Ovary (tissue), 9 donors: Measurements from ENCODE around the gene FAM131A. TPM values are rescaled to one million over a fixed set of nuclear protein-coding genes. Genes with fewer than 3 reads are reported as not detected.
A peak's percentile ranks its signal among the peaks of the same experiment; 100 is the strongest.

Source experiments
- DNase-seq, 5 donors: peaks; one replicate each; pipeline ENCODE4 v3.0.0-alpha.2; 2019 to 2020
- H3K27ac ChIP-seq, 2 donors: fragments of 200-600 bp; one replicate each; pipeline versions ENCODE4 v1.5.1 to v1.8.0; 2019 to 2022
- H3K27me3 ChIP-seq: fragments of 200-600 bp; one replicate; pipeline ENCODE4 v1.8.0; 2022
- H3K36me3 ChIP-seq: fragments of 200-600 bp; sonication (generic); one replicate; pipeline ENCODE4 v1.5.1; 2019
- H3K4me1 ChIP-seq: one replicate; pipeline ENCODE4 v1.8.1; 2013; ENCODE audit warnings: mild to moderate bottlenecking, moderate library complexity; ENCODE audit not compliant: insufficient read depth
- H3K4me3 ChIP-seq: fragments of 200-600 bp; sonication (generic); one replicate; pipeline ENCODE4 v1.5.1; 2017
- H3K9me3 ChIP-seq, 2 donors: fragments of 200-600 bp in 1 of 2; sonication (generic) in 1 of 2; one replicate each; pipeline versions ENCODE4 v1.5.1 to v1.8.1; 2013 to 2019; ENCODE audit warnings: mild to moderate bottlenecking in 1 of 2, moderate library complexity in 1 of 2
- CTCF ChIP-seq, 3 donors: fragments of 450-650 bp in 2 of 3; fragments of 200-600 bp in 1 of 3; IDR thresholded peaks; one replicate each; pipeline versions ENCODE4 v1.5.1 to v1.8.0; 2016 to 2022; ENCODE audit warnings: antibody characterized with exemption in 3 of 3, mild to moderate bottlenecking in 1 of 3
- EP300 ChIP-seq: sonication (generic); formaldehyde crosslinking; IDR thresholded peaks from one replicate; pipeline ENCODE4 v1.6.1; 2017; ENCODE audit warnings: antibody characterized with exemption
- POLR2A ChIP-seq: fragments of 450-650 bp; IDR thresholded peaks from one replicate; pipeline ENCODE4 v1.6.1; 2017; ENCODE audit warnings: antibody characterized with exemption, mild to moderate bottlenecking, moderate library complexity
- WGBS, 3 donors: extraction: QIAGEN DNeasy Blood & Tissue Kit in 1 of 3; methylation state at CpG; one replicate each; pipeline versions ENCODE4 v1.1.5 to v1.1.7; 2013 to 2017; 5-methylcytosine and 5-hydroxymethylcytosine counted together
- intact Hi-C, 4 donors: fragments of 100-400 bp; cut with DNase I; formaldehyde crosslinking; loops; one replicate each; pipeline versions ENCODE4 v1.11.0 to v1.15.1; 2022 to 2023
- polyA plus RNA-seq, 2 donors: library from polyadenylated mRNA; stranded (reverse); fragments of 200-250 nt in 1 of 2; fragments of 350-450 nt in 1 of 2; fragmentation: Illumina TruSeq in 1 of 2; extraction: RNeasy Lipid Tissue Mini Kit (QIAGEN cat#74804) in 1 of 2; gene quantifications; one replicate each; pipeline ENCODE4 v1.2.3, GENCODE V29; 2013 to 2014
- total RNA-seq, 7 donors: library from RNA; depleted of rRNA in 2 of 7; stranded (reverse); fragments of >200 nt in 2 of 7; fragmentation: NEBNext Ultra II Directional in 3 of 7; extraction: Animal tissue kit (Norgen Biotek cat#: 25700) in 3 of 7; gene quantifications; one replicate each; pipeline versions ENCODE4 v1.1.0 to v1.2.4, GENCODE V29; 2016 to 2023
- donor health status: DM: no; HTN: no; CAD: no; lungs with moderate emphysema.
- donor health status: DM: no; HTN: no; CAD: no.
- donor health status: Bipolar disorder and iron deficiency.
- donor health status: DM: yes; HTN: yes; CAD: no.
- donor health status: DM: no; HTN: no; CAD: no.
- donor health status: DM: yes; HTN: yes; CAD: no.

Gene FAM131A
- total and polyA plus RNA-seq, 9 donors, result 8.7 to 37.8 (median 27.1) TPM

GRCh38 chr3:184299488-184300377 lies 37.7 kb upstream of the FAM131A start:
- 13 to 15% (median 14%) methylated on average over 29 of the region's 29 CpGs for WGBS, 3 donors
- no peaks in the 10 kb centered on the region for H3K9me3 ChIP-seq
- no peaks in the 10 kb centered on the region for H3K27me3 ChIP-seq
- intact Hi-C loops, result loop anchor here in 1 of 4 donors (10.0 kb wide), 2 partner anchors 55 to 215 kb away; no protein-coding TSS in a partner anchor
- peaks cover 4% of the 10 kb centered on the region for H3K4me1 ChIP-seq
- H3K36me3 ChIP-seq, result no peaks in the 10 kb centered on the region
- H3K4me3 ChIP-seq, result peak overlapping the region; percentile 79
- DNase-seq, result no peak
- TF ChIP-seq CTCF (IDR thresholded peaks at IDR 0.05) (no peak), EP300 (no peak), POLR2A (no peak)
- peak overlapping the region in 1 of 2 donors; percentile 24 for H3K27ac ChIP-seq

- no peak overlapping the region for H3K4me3 ChIP-seq
- no peak for DNase-seq
- 59 to 78% (median 68%) methylated on average over 3 of the region's 3 CpGs for WGBS, 3 donors
- H3K9me3 ChIP-seq, result no peaks in the 10 kb centered on the region
- intact Hi-C loops, result loop anchor here in 1 of 4 donors (10.0 kb wide), 1 partner anchor 54 kb away; no protein-coding TSS in a partner anchor
- H3K4me1 ChIP-seq, result peaks cover 4% of the 10 kb centered on the region
- no peaks in the 10 kb centered on the region for H3K36me3 ChIP-seq
- no peaks in the 10 kb centered on the region for H3K27me3 ChIP-seq
- no peak for TF ChIP-seq POLR2A
- TF ChIP-seq CTCF (IDR thresholded peaks at IDR 0.05), result no peak
- TF ChIP-seq EP300, result no peak
- no peak overlapping the region for H3K27ac ChIP-seq
These were observed 37.1 kb upstream of the FAM131A start for GRCh38 chr3:184300378-184300720.

- Histone ChIP-seq H3K4me3 (no peak overlapping the region), H3K27me3 (no peaks in the 10 kb centered on the region), H3K36me3 (no peaks in the 10 kb centered on the region), H3K4me1 (no peaks in the 10 kb centered on the region), H3K27ac (no peak overlapping the region), H3K9me3 (no peaks in the 10 kb centered on the region)
- 24 to 36% (median 25%) methylated on average over 1 of the region's 1 CpG for WGBS, 3 donors
- intact Hi-C loops, result loop anchor here in 1 of 4 donors (10.0 kb wide), 1 partner anchor 49 kb away; no protein-coding TSS in a partner anchor
- DNase-seq, result no peak
- TF ChIP-seq POLR2A (no peak), CTCF (IDR thresholded peaks at IDR 0.05) (peak in 1 of 3 donors; percentile 6)
These were observed 31.8 kb upstream of the FAM131A start for GRCh38 chr3:184305577-184305976.

- Histone ChIP-seq H3K4me3 (no peak overlapping the region), H3K4me1 (no peaks in the 10 kb centered on the region), H3K36me3 (no peaks in the 10 kb centered on the region), H3K27me3 (no peaks in the 10 kb centered on the region), H3K27ac (no peak overlapping the region), H3K9me3 (no peaks in the 10 kb centered on the region)
- intact Hi-C loops, result loop anchor here in 1 of 4 donors (10.0 kb wide), 1 partner anchor 48 kb away; no protein-coding TSS in a partner anchor
- DNase-seq, result no peak
- 89 to 94% (median 90%) methylated on average over 4 of the region's 4 CpGs for WGBS, 3 donors
- TF ChIP-seq CTCF (IDR thresholded peaks at IDR 0.05), result no peak
- TF ChIP-seq EP300, result no peak
- no peak for TF ChIP-seq POLR2A
These were observed 30.9 kb upstream of the FAM131A start for GRCh38 chr3:184306341-184306972.
